Mesodermal cell (in vitro differentiated cells): ENCODE results near the gene ZSCAN21. TPM values are rescaled to one million over a fixed set of nuclear protein-coding genes. Genes with fewer than 3 reads are reported as not detected.
"Not testable (repeated sequence)": the region's sequence is repeated elsewhere in the genome, so short reads cannot be mapped to it uniquely, and the experiment has no call there.

Source experiments
- H3K27ac ChIP-seq: 2 replicates; pipeline ENCODE4 v1.7.0; 2013; ENCODE audit warnings: mild to moderate bottlenecking, low read depth, low read length, moderate library complexity; ENCODE audit not compliant: severe bottlenecking
- H3K36me3 ChIP-seq: 2 replicates; pipeline ENCODE4 v1.7.1; 2013; ENCODE audit warnings: mild to moderate bottlenecking, low read length, moderate library complexity; ENCODE audit not compliant: control insufficient read depth, insufficient read depth
- H3K4me1 ChIP-seq: one replicate; pipeline ENCODE4 v1.7.1; 2013; ENCODE audit warnings: mild to moderate bottlenecking, low read length; ENCODE audit not compliant: insufficient read depth, control insufficient read depth, poor library complexity, severe bottlenecking
- H3K4me3 ChIP-seq: 2 replicates; pipeline ENCODE4 v1.7.0; 2013; ENCODE audit warnings: low read length, control low read depth, mild to moderate bottlenecking; ENCODE audit not compliant: insufficient read depth, poor library complexity, severe bottlenecking; ENCODE audit errors: extremely low read depth
- H3K9me3 ChIP-seq: 2 replicates; pipeline ENCODE4 v1.7.1; 2013; ENCODE audit warnings: mild to moderate bottlenecking, low read length, moderate library complexity; ENCODE audit not compliant: control insufficient read depth
- WGBS, 2 experiments: methylation state at CpG; one replicate each; pipeline ENCODE4 v1.1.5; 2013; ENCODE audit warnings: missing lambda C conversion rate in 2 of 2; ENCODE audit not compliant: insufficient coverage in 2 of 2; 5-methylcytosine and 5-hydroxymethylcytosine counted together
- polyA plus RNA-seq, 2 experiments: library from polyadenylated mRNA; stranded (reverse); fragments of 50-300 nt; gene quantifications; one replicate each; pipeline ENCODE4 v1.2.3, GENCODE V29; 2013

ZSCAN21 gene
- polyA plus RNA-seq (2013, experiment 1 of 2), result 16.1 TPM
- polyA plus RNA-seq (2013, experiment 2 of 2), result 12.9 TPM

GRCh38 chr7:100049441-100050291, at the start of gene ZSCAN21:
TSS of gene ZSCAN21 (plus strand) at chr7:100049774. CDS start at chr7:100057007, 7,233 bp downstream.
- WGBS, 2 experiments, result 7 to 10% methylated on average over 25 to 41 of the region's 47 CpGs
- Histone ChIP-seq H3K9me3 (no peaks in the 10 kb centered on the region), H3K4me1 (no peaks in the 10 kb centered on the region), H3K36me3 (peaks cover 22% of the 10 kb centered on the region), H3K4me3 (peak within 1 kb of the TSS; percentile 89), H3K27ac (peak within 1 kb of the TSS; percentile 89)

- 91 to 95% methylated on average over 12 to 13 of the region's 13 CpGs for WGBS, 2 experiments
- H3K27ac ChIP-seq, result no peak overlapping the region
- no peaks in the 10 kb centered on the region for H3K9me3 ChIP-seq
- no peak overlapping the region for H3K4me3 ChIP-seq
- H3K4me1 ChIP-seq, result peaks cover 13% of the 10 kb centered on the region
- H3K36me3 ChIP-seq, result no peaks in the 10 kb centered on the region
These were observed 49.3 kb upstream of the ZSCAN21 start for GRCh38 chr7:100000239-100000638.

GRCh38 chr7:100003711-100004661, 45.6 kb upstream of the ZSCAN21 start:
- WGBS, 2 experiments, result 70 to 90% methylated on average over 2 to 4 of the region's 14 CpGs
- Histone ChIP-seq H3K4me3 (no peak overlapping the region), H3K36me3 (no peaks in the 10 kb centered on the region), H3K4me1 (peaks cover 13% of the 10 kb centered on the region), H3K9me3 (no peaks in the 10 kb centered on the region), H3K27ac (peak overlapping the region; percentile 76)

GRCh38 chr7:100007887-100008286, 41.7 kb upstream of the ZSCAN21 start:
- Histone ChIP-seq H3K36me3 (no peaks in the 10 kb centered on the region), H3K27ac (no peak overlapping the region), H3K4me3 (no peak overlapping the region), H3K4me1 (peaks cover 13% of the 10 kb centered on the region), H3K9me3 (no peaks in the 10 kb centered on the region)
- WGBS, 2 experiments, result 53 to 68% methylated on average over 2 of the region's 3 CpGs

- H3K27ac ChIP-seq, result no peak overlapping the region
- no peaks in the 10 kb centered on the region for H3K36me3 ChIP-seq
- H3K9me3 ChIP-seq, result no peaks in the 10 kb centered on the region
- H3K4me3 ChIP-seq, result no peak overlapping the region
- WGBS, 2 experiments, result 84 to 86% methylated on average over 9 of the region's 10 CpGs
- peaks cover 11% of the 10 kb centered on the region for H3K4me1 ChIP-seq
These were observed 41.0 kb upstream of the ZSCAN21 start for GRCh38 chr7:100008525-100008924.

GRCh38 chr7:100009952-100010351, 39.6 kb upstream of the ZSCAN21 start:
- not testable (repeated sequence) for H3K4me1 ChIP-seq, H3K36me3 ChIP-seq, H3K27ac ChIP-seq, H3K9me3 ChIP-seq, H3K4me3 ChIP-seq
- 83 to 85% methylated on average over 6 to 8 of the region's 8 CpGs for WGBS, 2 experiments

- H3K27ac ChIP-seq, result no peak overlapping the region
- 48 to 80% methylated on average over 2 of the region's 2 CpGs for WGBS, 2 experiments
- H3K4me1 ChIP-seq, result peaks cover 2% of the 10 kb centered on the region
- no peaks in the 10 kb centered on the region for H3K36me3 ChIP-seq
- H3K4me3 ChIP-seq, result no peak overlapping the region
- H3K9me3 ChIP-seq, result no peaks in the 10 kb centered on the region
These were observed 38.7 kb upstream of the ZSCAN21 start for GRCh38 chr7:100010901-100011300.

- Histone ChIP-seq H3K4me1 (peaks cover 2% of the 10 kb centered on the region), H3K4me3 (no peak overlapping the region), H3K36me3 (no peaks in the 10 kb centered on the region), H3K9me3 (no peaks in the 10 kb centered on the region), H3K27ac (no peak overlapping the region)
- whole genome bisulfite sequencing, 2 experiments, result 33 to 67% methylated on average over 1 of the region's 3 CpGs
These were observed 38.1 kb upstream of the ZSCAN21 start for GRCh38 chr7:100011516-100011915.

GRCh38 chr7:100012385-100013327, 36.9 kb upstream of the ZSCAN21 start:
- not testable (repeated sequence) for H3K27ac ChIP-seq, H3K9me3 ChIP-seq, H3K4me3 ChIP-seq, H3K4me1 ChIP-seq, H3K36me3 ChIP-seq
- 84 to 86% methylated on average over 10 to 11 of the region's 14 CpGs for WGBS, 2 experiments

GRCh38 chr7:100013328-100013676, 36.3 kb upstream of the ZSCAN21 start:
- H3K9me3 ChIP-seq, result no peaks in the 10 kb centered on the region
- H3K4me1 ChIP-seq, result peaks cover 2% of the 10 kb centered on the region
- peaks cover 9% of the 10 kb centered on the region for H3K36me3 ChIP-seq
- H3K4me3 ChIP-seq, result no peak overlapping the region
- no peak overlapping the region for H3K27ac ChIP-seq
- 90 to 100% methylated on average over 2 of the region's 3 CpGs for WGBS, 2 experiments
